ENCODE measurements around the gene ALPI.
"Not testable (repeated sequence)": the region's sequence is repeated elsewhere in the genome, so short reads cannot be mapped to it uniquely, and the experiment has no call there.

Gene ALPI

GRCh38 chr2:232431705-232432590 lies 24.0 kb upstream of the ALPI start:
- no peak for TF ChIP-seq CTCF (IDR thresholded peaks at IDR 0.05; ENCODE audit: low read depth, low read length)
- no peak for DNase-seq (ENCODE audit: extremely low read depth, low read depth)

- no peak for TF ChIP-seq CTCF (IDR thresholded peaks at IDR 0.05; ENCODE audit: low read depth, low read length)
- DNase-seq (ENCODE audit: extremely low read depth, low read depth): no peak
Observed at GRCh38 chr2:232432598-232433184, 23.3 kb upstream of the ALPI start.

GRCh38 chr2:232433622-232434021 lies 22.3 kb upstream of the ALPI start:
- DNase-seq (ENCODE audit: extremely low read depth, low read depth): not testable (repeated sequence)

- no peak for DNase-seq (ENCODE audit: extremely low read depth, low read depth)
Observed at GRCh38 chr2:232434091-232434490, 21.9 kb upstream of the ALPI start.

GRCh38 chr2:232434563-232435374 lies 21.2 kb upstream of the ALPI start:
- no peak for DNase-seq (ENCODE audit: extremely low read depth, low read depth)
- no peak for TF ChIP-seq CTCF (IDR thresholded peaks at IDR 0.05; ENCODE audit: low read depth, low read length)

More at GRCh38 chr2:232434091-232434490, 21.9 kb upstream of the ALPI start:
- TF ChIP-seq CTCF (IDR thresholded peaks at IDR 0.05; ENCODE audit: low read depth, low read length): no peak

- DNase-seq (ENCODE audit: extremely low read depth, low read depth): no peak
- no peak for TF ChIP-seq CTCF (IDR thresholded peaks at IDR 0.05; ENCODE audit: low read depth, low read length)
Observed at GRCh38 chr2:232435375-232435648, 20.6 kb upstream of the ALPI start.

- no peak for DNase-seq (ENCODE audit: extremely low read depth, low read depth)
- TF ChIP-seq CTCF (IDR thresholded peaks at IDR 0.05; ENCODE audit: low read depth, low read length): no peak
Observed at GRCh38 chr2:232435805-232436204, 20.1 kb upstream of the ALPI start.
